Heart left ventricle (tissue), 13 donors: ENCODE data around the gene LSG1.

Experiments used
- POLR2A ChIP-seq, 2 donors: fragments of 450-650 bp; IDR thresholded peaks; one replicate each; pipeline ENCODE4 v1.6.1; 2017; ENCODE audit warnings: antibody characterized with exemption in 2 of 2, mild to moderate bottlenecking in 2 of 2, moderate library complexity in 2 of 2
- TF ChIP-seq, protein P1 (sequence below), 12 donors: fragments of 200-600 bp; sonication (generic) in 4 of 12; IDR thresholded peaks; one replicate each; pipeline versions ENCODE4 v1.5.0 to v1.8.0; 2018 to 2022; ENCODE audit warnings: antibody characterized with exemption in 12 of 12, mild to moderate bottlenecking in 5 of 12
- donor health status: ischemic (EF 13 %, LVEDD 7.1; RV severe dilation, severe dysfunction).
- donor health status: DM: no; HTN: yes; CAD: no.
- donor health status: DM: no; HTN: no; CAD: no.
- donor health status: ischemic (EF 25% LVEDD 6.9; RV normal size, moderate dysfunction).
- donor health status: ischemic (EF 25% LVEDD 5.7; RV mildly dilated, moderate dysfunction).
- donor health status: ischemic (EF 35%, LVEDD 5.7; RV mildly dilated, moderate dysfunction).
- donor health status: nonischemic (EF 11% LVEDD 7.7; RV severe dilation, severe dysfunction).
- donor health status: DM: yes; HTN: yes; CAD: no.
- donor health status: PGD.
- donor health status: ischemic (EF 29% LVEDD 5.4; RV normal size, mild dysfunction).
- donor health status: nonischemic (EF 23%, LVEDD 6.1; RV moderate dilation, normal function).

DNA sequence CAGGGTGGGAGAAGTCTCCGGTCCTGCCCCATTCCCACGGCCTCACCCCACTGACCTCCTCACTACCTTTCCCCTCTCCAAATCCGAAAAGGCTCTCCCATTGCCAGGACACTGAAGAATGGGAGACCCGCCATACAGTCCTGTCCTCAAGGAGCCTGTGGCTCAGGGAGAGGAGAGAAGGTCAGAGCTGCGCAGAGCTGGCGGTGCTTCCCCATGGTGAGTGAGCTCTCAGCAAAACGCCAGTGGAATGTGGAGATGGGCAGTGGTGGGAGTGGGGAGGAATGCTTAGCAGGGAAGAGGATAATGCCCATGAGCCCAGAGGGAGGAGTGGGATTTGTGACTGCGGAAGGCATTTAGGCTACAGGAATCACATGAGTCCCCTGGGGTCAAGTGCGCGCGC lies 33.8 kb upstream of the LSG1 start:
- TF ChIP-seq, protein P1, sequence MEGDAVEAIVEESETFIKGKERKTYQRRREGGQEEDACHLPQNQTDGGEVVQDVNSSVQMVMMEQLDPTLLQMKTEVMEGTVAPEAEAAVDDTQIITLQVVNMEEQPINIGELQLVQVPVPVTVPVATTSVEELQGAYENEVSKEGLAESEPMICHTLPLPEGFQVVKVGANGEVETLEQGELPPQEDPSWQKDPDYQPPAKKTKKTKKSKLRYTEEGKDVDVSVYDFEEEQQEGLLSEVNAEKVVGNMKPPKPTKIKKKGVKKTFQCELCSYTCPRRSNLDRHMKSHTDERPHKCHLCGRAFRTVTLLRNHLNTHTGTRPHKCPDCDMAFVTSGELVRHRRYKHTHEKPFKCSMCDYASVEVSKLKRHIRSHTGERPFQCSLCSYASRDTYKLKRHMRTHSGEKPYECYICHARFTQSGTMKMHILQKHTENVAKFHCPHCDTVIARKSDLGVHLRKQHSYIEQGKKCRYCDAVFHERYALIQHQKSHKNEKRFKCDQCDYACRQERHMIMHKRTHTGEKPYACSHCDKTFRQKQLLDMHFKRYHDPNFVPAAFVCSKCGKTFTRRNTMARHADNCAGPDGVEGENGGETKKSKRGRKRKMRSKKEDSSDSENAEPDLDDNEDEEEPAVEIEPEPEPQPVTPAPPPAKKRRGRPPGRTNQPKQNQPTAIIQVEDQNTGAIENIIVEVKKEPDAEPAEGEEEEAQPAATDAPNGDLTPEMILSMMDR (IDR thresholded peaks at IDR 0.05): no peak
- TF ChIP-seq POLR2A (IDR thresholded peaks at IDR 0.05): no peak
